Activated CD4-positive, alpha-beta T cell treated with anti-CD3 and anti-CD28 coated beads, Interleukin-2, amount 50 U/mL, for 24 hours (primary cell): ENCODE data around the gene LTBP1.

Experiments
- DNase-seq, 2 donors: peaks; one replicate each; pipeline ENCODE4 v3.0.0-alpha.2; 2020; ENCODE audit warnings: low read depth in 1 of 2, low spot score in 1 of 2

The LTBP1 gene

GRCh38 chr2:33108483-33109443 is 162.0 kb downstream of the LTBP1 start:
- DNase-seq = no peak

- no peak for DNase-seq
Observed at GRCh38 chr2:33110461-33110860, 163.7 kb downstream of the LTBP1 start.

GRCh38 chr2:33111002-33111446 is 164.3 kb downstream of the LTBP1 start:
- DNase-seq = no peak

- no peak for DNase-seq
Observed at GRCh38 chr2:33115196-33115595, 168.4 kb downstream of the LTBP1 start.

GRCh38 chr2:33115728-33116127 is 169.0 kb downstream of the LTBP1 start:
- no peak for DNase-seq

GRCh38 chr2:33116799-33117198 is 170.0 kb downstream of the LTBP1 start:
- no peak for DNase-seq

- no peak for DNase-seq
Observed at GRCh38 chr2:33118651-33119050, 171.9 kb downstream of the LTBP1 start.

- DNase-seq = no peak
Observed at GRCh38 chr2:33121416-33121815, 174.7 kb downstream of the LTBP1 start.

GRCh38 chr2:33121925-33122324 is 175.2 kb downstream of the LTBP1 start:
- DNase-seq = no peak

- DNase-seq = no peak
Observed at GRCh38 chr2:33122726-33123125, 176.0 kb downstream of the LTBP1 start.

GRCh38 chr2:33123216-33123615 is 176.5 kb downstream of the LTBP1 start:
- no peak for DNase-seq

GRCh38 chr2:33126552-33126951 is 179.8 kb downstream of the LTBP1 start:
- DNase-seq = no peak

GRCh38 chr2:33126958-33127357 is 180.2 kb downstream of the LTBP1 start:
- DNase-seq = no peak

GRCh38 chr2:33129263-33130053 is 182.7 kb downstream of the LTBP1 start:
- no peak for DNase-seq

GRCh38 chr2:33130054-33130447 is 183.3 kb downstream of the LTBP1 start:
- DNase-seq = no peak

GRCh38 chr2:33130544-33130943 is 183.8 kb downstream of the LTBP1 start:
- no peak for DNase-seq

GRCh38 chr2:33131111-33131510 is 184.4 kb downstream of the LTBP1 start:
- no peak for DNase-seq

- DNase-seq = no peak
Observed at GRCh38 chr2:33131749-33132148, 185.0 kb downstream of the LTBP1 start.

GRCh38 chr2:33133454-33133952 is 186.8 kb downstream of the LTBP1 start:
- no peak for DNase-seq

- DNase-seq = no peak
Observed at GRCh38 chr2:33134086-33134771, 187.5 kb downstream of the LTBP1 start.
